CD4-positive, alpha-beta T cell treated with Interferon gamma for 1 hour (primary cell): Measurements from ENCODE around the gene CEACAM16.

Experiments used
- DNase-seq: peaks from one replicate; pipeline ENCODE4 v3.0.0-alpha.2; 2020

Gene CEACAM16

DNA sequence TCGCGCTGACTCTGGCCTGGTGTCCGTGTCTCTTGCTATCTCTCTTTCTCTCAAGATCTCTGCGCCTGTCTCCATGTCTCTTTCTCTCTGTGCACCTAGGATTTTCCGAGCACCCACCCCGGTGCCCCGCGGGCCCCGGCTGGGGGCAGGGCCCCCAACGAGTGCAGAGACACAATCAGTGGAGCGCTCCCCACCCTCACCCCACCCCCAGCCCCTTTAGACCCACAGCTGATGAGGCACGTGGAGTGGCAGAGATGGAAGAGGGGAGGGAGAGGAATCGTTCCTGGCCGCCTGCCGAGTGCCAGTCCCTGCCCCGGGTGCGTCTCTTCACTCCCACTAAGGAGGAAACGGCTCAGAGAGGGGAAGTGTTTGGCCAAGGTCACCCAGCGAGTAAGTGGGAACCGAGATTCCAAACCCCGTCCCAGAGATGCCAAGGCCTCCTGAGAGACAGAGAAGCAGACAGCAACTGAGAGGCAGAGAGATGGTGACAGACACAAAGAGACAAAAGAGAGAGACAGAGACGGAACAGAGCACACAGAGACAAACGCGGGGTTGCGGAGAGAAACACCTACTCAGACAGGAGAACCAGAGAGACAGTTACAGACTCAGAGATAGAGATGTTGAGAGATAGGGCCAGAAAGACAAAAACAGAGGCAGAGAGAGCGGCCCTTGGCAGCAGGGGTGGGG, 48.9 kb downstream of the CEACAM16 start:
- peak; percentile 58 for DNase-seq

DNA sequence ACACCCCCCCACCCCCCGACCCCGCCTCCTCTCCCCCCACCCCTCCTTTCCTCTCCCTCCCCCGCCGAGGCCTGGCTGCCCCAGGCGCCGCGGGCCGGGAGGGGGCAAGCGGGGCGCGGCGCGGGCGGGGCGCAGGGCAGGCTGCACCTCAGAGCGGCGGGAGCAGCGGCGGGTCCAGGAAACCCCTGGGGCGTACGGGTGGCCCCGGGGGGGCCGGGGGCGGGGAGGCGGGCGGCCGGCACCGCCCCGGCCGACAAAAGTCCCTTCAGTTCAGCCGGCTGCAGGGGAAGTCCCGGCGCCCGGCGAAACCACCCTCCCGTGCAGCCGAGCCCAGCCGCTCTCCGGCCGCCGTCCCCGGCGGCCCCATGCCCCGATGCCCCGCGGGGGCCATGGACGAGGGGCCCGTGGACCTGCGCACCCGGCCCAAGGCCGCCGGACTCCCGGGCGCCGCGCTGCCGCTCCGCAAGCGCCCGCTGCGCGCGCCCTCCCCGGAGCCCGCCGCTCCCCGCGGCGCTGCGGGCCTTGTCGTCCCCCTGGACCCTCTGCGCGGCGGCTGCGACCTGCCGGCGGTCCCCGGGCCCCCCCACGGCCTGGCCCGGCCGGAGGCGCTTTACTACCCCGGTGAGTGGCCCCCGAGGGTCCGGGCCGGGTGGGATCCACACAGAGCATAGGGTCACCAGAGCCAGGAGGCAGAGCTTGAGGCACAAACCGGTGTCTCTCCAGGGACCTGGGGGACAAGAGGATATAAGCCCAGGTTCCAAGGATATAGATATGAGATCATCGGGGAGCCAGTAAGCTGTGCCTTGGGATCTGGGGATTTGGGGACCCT, 49.7 kb downstream of the CEACAM16 start, which contains the start of gene BCL3:
BCL3 (plus strand) TSS at position 283 of the 829 bp plus-strand sequence; CDS start at position 366, 83 bp downstream.
- peak; percentile 91 for DNase-seq

DNA sequence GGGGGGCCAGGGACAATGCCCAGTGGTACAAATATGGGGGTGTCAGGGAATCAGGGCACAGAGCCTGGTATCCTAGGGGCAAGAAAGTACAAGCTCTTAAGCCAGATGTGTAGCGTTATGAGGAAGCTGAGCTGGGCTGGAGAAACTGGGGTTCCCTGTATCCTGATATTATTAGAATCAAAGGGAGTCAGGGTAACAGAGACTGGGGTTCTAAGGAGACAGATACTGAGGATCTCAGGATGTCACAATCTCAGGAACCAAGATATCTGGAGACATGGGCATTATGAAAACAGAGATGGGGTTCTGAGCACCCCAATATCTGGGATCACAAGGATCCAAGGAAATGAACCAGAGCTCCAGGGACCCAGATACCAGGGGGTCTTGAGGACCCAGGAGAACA, 50.3 kb downstream of the CEACAM16 start:
- DNase-seq, result no peak

DNA sequence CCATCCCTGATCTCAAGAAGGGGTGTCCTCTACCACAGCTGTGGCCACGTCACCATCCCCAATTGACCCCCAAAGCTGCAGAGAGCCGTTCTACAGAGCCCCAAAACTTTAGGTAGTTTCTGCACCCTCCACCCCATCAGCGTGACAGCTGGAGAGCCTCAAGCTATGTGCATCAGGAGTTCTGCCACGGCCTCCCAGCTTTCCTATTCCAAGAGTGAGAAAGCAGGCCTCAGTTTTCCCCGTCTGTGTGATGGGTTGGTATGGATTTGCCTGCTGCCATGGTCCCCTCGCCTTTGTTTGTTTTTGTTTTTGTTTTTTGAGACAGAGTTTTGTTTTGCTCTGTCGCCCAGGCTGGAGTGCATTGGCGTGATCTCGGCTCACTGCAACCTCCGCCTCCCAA, 51.0 kb downstream of the CEACAM16 start:
- no peak for DNase-seq

DNA sequence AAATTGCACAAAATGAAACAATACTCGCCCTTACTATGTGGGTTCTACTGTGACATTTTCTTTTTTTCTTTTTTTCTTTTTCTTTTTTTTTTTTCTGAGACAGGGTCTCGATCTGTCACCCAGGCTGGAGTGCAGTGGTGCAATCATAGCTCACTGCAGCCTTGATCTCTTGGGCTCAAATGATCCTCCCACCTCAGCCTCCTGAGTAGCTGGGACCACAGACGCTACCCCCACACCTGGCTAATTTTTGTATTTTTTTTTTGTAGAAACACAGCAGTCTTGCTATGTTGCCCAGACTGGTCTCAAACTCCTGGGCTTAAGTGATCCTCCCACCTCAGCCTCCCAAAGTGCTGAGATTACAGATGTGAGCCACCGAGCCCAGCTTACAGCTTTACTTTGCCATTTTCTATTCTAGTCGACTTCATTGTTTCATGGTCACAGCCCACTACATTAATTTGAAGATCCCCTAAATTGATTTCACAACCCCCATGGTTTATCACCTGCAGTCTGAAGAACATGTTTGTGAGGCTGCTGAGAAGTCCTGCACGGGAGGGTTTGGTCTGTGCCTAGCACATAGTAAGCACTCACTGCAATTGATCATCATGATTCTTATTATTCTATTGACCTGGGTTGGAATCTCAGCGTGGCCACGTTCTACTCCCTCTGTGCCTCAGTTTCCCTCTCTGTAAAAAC, 53.3 kb downstream of the CEACAM16 start:
- DNase-seq, result no peak

DNA sequence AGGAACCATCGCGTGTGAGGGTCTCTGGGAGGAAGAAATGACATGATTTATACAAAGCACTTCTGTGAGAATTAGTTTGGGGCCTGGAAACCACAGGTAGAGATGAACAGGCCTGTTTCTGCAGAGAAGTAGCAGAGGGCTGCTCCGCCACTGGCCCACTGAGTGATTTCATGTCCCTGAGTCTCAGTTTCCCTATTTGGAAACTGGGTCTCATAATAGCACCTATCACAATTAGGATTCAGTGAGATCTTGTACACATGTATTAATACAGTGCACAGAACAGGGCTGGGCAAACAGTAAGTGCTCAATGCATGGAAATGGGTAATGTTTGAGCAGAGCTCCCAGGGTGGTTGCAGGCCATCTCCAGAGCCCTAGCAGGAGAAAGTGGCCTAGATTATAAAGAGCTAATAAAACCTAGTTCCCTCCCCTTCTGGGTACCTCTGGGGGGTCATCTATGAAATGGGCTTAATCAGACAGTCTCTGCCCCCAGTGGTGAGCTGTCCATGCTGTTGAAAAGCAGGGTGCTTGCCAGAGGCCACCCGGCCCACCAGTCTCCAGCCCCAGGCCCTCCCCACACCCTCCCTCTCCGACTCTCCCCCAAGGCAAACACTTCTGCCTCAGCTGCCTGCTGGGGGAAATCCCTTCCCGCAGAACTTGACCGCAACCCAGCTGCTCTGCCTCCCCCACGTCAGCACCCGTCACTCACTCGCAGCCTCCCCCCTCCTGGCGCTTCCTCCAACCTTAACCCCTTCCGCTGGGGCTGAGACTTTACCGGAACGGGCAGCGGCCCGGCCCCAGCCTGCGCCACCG, 54.1 kb downstream of the CEACAM16 start:
- peak; percentile 98 for DNase-seq

DNA sequence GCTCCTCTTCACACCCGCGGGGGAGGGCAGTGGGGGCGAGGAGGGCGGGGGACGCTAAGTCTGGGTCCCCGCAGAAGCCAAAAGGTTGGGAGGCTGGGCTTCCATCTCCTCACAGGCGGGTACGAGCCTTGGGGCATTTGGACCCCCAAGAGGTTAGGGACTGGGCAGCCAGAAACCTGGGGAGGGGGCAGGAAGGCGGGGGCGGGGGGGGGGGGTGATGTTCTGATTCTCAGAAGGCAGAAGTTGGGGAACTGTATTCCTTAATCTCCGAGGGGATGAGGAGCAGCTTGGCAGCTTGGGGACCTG, 54.6 kb downstream of the CEACAM16 start:
- no peak for DNase-seq

DNA sequence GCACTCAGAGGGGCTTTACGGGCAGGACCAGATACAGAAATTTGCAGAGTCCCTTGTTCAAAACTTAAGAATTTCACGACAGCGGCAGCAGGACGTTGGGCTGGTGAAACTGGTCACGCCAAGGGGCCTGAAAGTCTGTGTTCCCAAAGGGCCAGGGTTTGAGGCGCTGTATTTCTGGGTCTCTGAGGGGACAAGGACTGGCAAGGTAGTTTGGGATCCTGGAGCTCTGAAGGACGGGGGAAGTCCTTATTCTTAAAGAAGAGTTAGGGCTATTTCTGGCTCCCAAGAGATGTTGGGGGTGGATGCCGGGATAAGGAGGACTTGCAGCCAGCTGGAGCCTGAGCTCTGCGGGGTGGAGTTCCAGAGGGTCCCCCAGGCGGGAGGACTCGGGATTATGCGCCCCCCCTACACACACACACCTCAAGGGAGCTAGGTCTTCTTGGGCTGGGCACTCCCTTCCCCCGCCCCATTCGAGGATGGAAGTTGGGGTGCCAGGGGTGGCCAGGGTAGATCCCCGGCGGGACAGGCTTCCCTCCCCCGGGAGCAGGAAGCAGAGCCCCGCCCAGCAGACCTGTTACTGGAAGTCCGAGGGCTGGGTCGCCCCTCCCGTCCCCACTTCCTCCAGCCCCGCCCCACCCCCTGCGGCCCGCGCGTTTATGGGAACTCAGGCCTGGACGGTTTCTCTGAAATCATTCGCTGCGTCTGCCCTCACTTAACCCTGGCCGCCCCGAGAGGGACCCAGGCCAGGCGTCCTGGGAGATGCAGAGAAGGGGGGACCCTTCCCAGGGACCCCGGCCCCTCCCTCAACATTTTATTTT, 55.2 kb downstream of the CEACAM16 start:
- DNase-seq, result peak; percentile 92

DNA sequence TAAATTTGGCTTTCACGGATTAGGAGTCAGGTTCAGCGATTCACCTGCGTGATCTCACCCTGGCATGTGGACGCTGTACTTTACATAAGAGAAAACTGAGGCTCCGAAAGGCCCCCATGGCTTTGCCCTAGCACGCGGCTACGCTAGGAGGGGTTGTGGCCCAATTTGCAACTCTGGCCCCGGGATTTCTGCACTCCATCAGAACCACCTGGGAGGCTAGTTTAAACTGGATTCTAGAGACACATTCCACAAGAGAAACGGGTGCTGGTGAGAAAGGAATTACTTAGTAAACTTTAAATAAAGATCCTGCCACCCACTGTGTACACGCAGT, 55.8 kb downstream of the CEACAM16 start:
- DNase-seq, result no peak

DNA sequence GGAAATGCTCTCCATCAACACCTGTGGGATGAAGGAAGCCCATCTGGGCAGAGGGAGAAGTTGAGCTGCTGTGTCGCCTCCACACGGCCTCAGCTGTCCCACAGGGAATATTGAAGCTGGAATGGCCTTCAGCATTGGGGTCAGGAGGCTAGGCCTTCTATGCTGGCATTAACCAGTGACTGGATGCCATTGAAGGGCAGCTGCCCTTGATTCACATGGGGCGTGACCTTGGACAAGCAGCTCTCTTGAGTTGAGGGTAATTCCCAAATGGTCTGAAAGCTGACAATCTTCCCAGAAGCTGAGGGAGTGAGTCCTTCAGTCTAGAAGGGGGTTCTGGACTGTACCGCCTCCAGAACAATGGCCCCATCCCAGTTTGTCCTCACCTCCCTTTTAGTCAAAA, 56.3 kb downstream of the CEACAM16 start:
- no peak for DNase-seq

DNA sequence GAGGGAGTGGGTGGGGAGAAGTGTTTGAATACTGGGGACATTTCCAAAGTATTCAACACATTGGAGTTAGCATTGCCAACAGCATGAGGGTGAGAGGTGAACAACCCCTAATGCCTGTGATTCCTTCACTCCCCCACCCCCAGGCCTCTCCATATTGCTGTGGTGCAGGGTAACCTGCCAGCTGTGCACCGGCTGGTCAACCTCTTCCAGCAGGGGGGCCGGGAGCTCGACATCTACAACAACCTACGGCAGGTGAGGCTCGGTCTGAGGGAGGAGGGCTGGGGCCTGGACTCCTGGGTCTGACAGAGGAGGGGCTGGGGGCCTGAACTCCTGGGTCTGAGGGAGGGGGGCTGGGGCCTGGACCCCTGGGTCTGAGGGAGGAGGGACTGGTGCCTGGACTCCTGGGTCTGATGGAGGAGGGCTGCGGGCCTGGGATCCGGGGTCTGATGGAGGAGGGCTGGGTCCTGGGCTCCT, 57.2 kb downstream of the CEACAM16 start:
- no peak for DNase-seq

DNA sequence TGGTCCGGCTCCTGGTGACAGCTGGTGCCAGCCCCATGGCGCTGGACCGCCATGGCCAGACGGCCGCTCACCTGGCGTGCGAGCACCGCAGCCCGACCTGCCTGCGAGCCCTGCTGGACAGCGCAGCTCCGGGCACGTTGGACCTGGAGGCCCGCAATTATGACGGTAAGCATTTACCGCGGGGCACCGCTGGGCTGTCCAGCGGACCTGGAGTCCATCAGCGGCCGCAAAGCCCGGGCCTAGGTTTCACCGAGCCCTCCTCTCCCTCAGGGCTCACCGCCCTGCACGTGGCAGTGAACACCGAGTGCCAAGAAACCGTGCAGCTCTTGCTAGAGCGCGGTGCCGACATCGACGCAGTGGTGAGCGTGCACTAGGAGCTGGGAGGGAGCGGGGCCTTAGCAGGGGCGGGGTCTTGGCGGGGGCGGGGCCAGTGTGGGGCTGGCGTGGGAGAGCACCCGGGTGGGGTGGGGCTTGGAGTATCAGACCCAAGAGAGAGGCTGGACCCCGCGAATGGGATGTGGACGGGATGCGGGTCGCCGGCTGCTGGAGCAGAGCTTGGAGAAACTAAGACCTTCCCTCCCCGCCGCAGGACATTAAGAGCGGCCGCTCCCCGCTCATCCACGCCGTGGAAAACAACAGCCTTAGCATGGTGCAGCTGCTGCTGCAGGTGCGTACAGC, 58.2 kb downstream of the CEACAM16 start:
- DNase-seq, result no peak

DNA sequence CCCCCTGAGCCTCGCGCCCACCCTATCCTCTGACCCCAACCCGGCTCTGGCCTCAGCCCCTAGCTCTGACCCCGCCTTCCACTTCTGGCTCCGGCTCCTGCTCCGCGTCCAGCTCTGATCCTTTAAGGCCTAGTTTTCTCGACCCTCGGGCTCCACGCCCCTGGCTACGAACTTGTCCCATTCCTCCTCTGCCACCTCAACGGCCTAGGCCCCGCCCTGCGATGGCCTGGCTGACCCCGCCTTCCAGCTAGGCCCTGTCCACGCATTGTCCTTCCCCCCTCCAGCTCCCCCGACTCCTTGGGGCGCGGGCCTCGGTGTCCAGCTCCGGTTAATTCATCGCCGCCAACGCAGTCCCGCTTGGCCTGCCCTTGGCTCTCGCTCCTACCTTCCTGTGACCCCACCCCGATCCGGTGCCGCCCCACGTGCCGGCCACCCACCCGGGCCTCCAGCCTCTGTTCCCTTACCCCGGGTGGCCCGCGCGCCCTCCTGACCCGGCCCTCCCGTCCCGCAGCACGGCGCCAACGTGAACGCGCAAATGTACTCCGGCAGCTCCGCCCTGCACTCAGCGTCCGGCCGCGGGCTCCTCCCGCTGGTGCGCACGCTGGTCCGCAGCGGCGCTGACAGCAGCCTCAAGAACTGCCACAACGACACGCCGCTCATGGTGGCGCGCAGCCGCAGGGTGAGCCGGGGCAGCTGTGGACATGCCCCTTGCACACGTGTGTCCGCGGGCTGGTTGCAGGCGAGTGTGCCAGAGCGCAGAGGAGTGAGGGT, 59.0 kb downstream of the CEACAM16 start:
- DNase-seq, result no peak

DNA sequence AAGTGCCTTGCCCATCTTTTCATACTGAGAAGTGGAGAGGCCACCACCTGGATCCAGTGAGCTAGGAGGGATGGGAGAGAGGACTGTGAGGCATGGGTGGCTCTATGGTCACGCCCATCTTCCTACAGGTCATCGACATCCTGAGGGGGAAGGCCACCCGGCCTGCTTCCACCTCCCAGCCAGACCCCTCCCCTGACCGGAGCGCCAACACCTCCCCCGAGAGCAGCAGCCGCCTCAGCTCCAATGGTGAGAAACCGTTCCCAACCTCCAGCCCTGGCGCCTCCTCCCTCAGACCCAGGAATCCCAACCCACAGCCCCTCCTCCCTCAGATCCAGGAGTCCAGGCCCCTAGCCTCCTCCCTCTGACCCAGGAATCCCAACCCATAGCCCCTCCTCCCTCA, 59.6 kb downstream of the CEACAM16 start:
- no peak for DNase-seq

DNA sequence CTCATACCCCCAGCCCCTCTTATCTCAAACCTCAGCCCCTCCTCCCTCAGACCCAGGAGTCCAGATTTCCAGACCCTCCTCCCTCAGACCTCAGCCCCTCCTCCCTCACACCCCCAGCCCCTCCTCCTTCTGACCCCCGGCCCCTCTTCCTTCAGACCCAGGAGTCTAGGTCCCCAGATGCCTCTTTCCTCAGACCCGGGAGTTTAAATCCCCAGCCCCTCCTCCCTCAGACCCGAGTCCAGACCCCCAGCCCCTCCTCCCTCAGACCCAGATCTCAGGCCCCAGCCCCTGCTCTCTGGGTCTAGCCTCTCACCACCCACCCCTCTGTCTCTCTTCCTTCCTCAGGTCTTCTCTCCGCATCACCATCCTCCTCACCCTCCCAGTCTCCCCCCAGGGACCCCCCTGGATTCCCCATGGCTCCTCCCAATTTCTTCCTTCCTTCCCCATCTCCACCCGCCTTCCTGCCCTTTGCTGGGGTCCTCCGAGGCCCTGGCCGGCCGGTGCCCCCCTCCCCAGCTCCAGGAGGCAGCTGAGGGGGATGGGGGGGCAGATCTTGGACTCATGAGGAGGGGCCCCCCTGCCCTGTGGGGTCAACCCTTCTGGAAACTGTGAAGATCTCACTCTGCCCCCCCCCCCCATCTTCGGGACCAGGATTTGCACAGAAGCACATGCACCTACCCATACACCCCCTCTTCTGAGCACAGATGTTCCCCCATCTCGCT, 60.3 kb downstream of the CEACAM16 start:
- DNase-seq, result no peak
